Sigmoid colon (tissue), 7 donors: Measurements from ENCODE around the gene ARHGEF28. TPM values are rescaled to one million over a fixed set of nuclear protein-coding genes. Genes with fewer than 3 reads are reported as not detected.

Source experiments
- DNase-seq: peaks from one replicate; pipeline ENCODE4 v3.0.0-alpha.2; 2019
- H3K27ac ChIP-seq, 4 donors: fragments of 200-600 bp; sonication (generic); one replicate each; pipeline ENCODE4 v1.5.1; 2016 to 2019; ENCODE audit warnings: mild to moderate bottlenecking in 1 of 4
- H3K27me3 ChIP-seq, 3 donors: fragments of 200-600 bp; sonication (generic); one replicate each; pipeline ENCODE4 v1.5.1; 2019; ENCODE audit warnings: mild to moderate bottlenecking in 1 of 3
- H3K36me3 ChIP-seq, 4 donors: fragments of 200-600 bp; sonication (generic); one replicate each; pipeline ENCODE4 v1.5.1; 2016 to 2019
- H3K4me1 ChIP-seq, 4 donors: fragments of 200-600 bp; sonication (generic); one replicate each; pipeline ENCODE4 v1.5.1; 2017 to 2019
- H3K4me3 ChIP-seq, 4 donors: fragments of 200-600 bp; sonication (generic); one replicate each; pipeline ENCODE4 v1.5.1; 2017 to 2019; ENCODE audit warnings: mild to moderate bottlenecking in 2 of 4, moderate library complexity in 1 of 4
- H3K9me3 ChIP-seq, 4 donors: fragments of 200-600 bp in 3 of 4; sonication (generic) in 3 of 4; one replicate each; pipeline versions ENCODE4 v1.5.1 to v1.6.1; 2013 to 2019
- EP300 ChIP-seq, 4 donors: sonication (generic); formaldehyde crosslinking; IDR thresholded peaks; one replicate each; pipeline ENCODE4 v1.6.1; 2017; ENCODE audit warnings: antibody characterized with exemption in 4 of 4
- POLR2A ChIP-seq, 2 donors: fragments of 450-650 bp; IDR thresholded peaks; one replicate each; pipeline ENCODE4 v1.6.1; 2016; ENCODE audit warnings: antibody characterized with exemption in 2 of 2, mild to moderate bottlenecking in 2 of 2, moderate library complexity in 2 of 2
- POLR2AphosphoS5 ChIP-seq, 4 donors: sonication (generic); formaldehyde crosslinking; IDR thresholded peaks; one replicate each; pipeline ENCODE4 v1.6.1; 2017; ENCODE audit warnings: antibody characterized with exemption in 4 of 4
- WGBS, 2 donors: extraction: QIAGEN DNeasy Blood & Tissue Kit; methylation state at CpG; one replicate each; pipeline ENCODE4 v1.1.7; 2013; 5-methylcytosine and 5-hydroxymethylcytosine counted together
- intact Hi-C: fragments of 100-400 bp; cut with DNase I; formaldehyde crosslinking; loops from one replicate; pipeline ENCODE4 v1.15.1; 2023
- polyA plus RNA-seq, 3 donors: library from polyadenylated mRNA; stranded (reverse); fragments of 200-250 nt; gene quantifications; one replicate each; pipeline ENCODE4 v1.2.3, GENCODE V29; 2013
- total RNA-seq, 4 donors: library from RNA; depleted of rRNA; stranded (reverse); fragments of >200 nt; gene quantifications; one replicate each; pipeline ENCODE4 v1.1.0, GENCODE V29; 2016
- TF ChIP-seq, protein P1 (sequence below), 4 experiments: fragments of 450-650 bp in 3 of 4; fragments of 200-600 bp in 1 of 4; IDR thresholded peaks; one replicate each; pipeline ENCODE4 v1.5.1; 2016 to 2019; ENCODE audit warnings: antibody characterized with exemption in 4 of 4, mild to moderate bottlenecking in 3 of 4, moderate library complexity in 2 of 4
- donor health status: healthy with polysubstance abuse.
- donor health status: Bipolar disorder and iron deficiency.
- donor health status: healthy.

ARHGEF28 gene
- total and polyA plus RNA-seq, 7 donors, result 3.0 to 6.9 (median 3.7) TPM

DNA sequence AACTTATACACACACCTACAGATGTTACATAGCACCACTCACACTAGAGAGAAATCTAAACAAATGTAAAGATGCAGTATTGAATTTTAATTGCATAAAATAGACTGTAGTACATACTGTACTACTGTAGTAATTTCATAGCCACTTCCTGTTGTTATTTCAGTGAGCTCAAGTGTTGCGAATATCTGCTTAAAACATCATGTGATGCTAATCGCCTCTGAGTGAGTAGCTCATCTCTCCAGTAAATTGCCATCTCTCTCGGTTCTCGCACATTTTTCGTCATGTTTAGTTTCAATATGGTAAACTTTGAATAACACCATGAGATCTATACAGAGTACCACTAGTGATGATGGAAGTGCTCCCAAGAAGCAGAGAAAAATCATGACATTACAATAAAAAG, 22.0 kb upstream of the ARHGEF28 start:
- 89 to 94% methylated on average over 5 of the region's 5 CpGs for WGBS, 2 donors
- Histone ChIP-seq H3K36me3 (no peaks in the 10 kb centered on the region), H3K27me3 (no peaks in the 10 kb centered on the region), H3K27ac (no peak overlapping the region), H3K4me3 (no peak overlapping the region), H3K9me3 (peaks cover 0 to 6% (median 0%) of the 10 kb centered on the region in 4 donors), H3K4me1 (no peaks in the 10 kb centered on the region)
- intact Hi-C loops, result no loop called here
- TF ChIP-seq POLR2AphosphoS5 (IDR thresholded peaks at IDR 0.05), result no peak
- TF ChIP-seq EP300 (IDR thresholded peaks at IDR 0.05), result no peak
- no peak for TF ChIP-seq POLR2A (IDR thresholded peaks at IDR 0.05)
- TF ChIP-seq, protein P1, sequence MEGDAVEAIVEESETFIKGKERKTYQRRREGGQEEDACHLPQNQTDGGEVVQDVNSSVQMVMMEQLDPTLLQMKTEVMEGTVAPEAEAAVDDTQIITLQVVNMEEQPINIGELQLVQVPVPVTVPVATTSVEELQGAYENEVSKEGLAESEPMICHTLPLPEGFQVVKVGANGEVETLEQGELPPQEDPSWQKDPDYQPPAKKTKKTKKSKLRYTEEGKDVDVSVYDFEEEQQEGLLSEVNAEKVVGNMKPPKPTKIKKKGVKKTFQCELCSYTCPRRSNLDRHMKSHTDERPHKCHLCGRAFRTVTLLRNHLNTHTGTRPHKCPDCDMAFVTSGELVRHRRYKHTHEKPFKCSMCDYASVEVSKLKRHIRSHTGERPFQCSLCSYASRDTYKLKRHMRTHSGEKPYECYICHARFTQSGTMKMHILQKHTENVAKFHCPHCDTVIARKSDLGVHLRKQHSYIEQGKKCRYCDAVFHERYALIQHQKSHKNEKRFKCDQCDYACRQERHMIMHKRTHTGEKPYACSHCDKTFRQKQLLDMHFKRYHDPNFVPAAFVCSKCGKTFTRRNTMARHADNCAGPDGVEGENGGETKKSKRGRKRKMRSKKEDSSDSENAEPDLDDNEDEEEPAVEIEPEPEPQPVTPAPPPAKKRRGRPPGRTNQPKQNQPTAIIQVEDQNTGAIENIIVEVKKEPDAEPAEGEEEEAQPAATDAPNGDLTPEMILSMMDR (IDR thresholded peaks at IDR 0.05), result no peak
- no peak for DNase-seq

DNA sequence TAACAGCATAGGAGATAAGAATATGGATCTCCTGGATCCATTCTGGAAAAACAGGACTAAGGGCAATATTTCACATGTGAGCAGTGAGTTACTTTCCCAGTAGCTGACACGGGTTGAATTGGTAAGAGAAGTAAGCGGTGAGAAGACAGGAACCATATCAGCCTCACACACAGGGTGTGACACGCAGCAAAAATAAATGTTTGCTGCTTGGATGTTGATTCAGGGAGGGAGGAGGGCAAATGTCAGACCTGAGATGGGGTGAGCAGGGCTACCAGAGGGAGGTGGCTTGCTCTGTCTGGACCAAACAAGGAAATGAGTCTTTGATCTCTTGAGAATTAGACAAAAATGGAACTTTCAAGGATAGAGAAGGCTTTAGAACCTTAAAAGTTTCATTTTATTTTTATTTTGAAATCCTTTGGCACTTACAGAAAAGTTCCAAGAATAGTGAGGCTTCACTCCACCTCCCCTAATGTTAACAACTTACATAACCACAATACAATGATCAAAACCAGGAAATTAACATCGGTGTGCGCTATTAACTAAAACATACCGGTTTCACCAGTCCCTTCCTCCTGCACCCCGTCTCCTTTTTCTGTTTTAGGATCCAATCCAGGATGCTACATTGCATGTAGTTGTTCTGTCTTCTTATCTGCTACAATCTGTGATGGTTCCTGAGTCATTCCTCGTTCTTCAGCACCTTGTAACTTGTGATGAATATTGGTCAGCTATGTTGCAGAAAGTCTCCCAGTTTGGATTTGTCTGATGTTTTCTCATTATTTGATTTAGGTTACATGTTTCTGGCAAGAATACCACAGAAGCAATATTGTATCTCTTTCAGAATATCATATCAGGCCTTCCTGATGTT, 20.5 kb upstream of the ARHGEF28 start:
- 19 to 66% methylated on average over 8 of the region's 8 CpGs for WGBS, 2 donors
- no peak overlapping the region for H3K4me3 ChIP-seq
- H3K9me3 ChIP-seq, result peaks cover 0 to 6% (median 0%) of the 10 kb centered on the region in 4 donors
- intact Hi-C loops, result no loop called here
- H3K4me1 ChIP-seq, result no peaks in the 10 kb centered on the region
- no peaks in the 10 kb centered on the region for H3K27me3 ChIP-seq
- H3K27ac ChIP-seq, result no peak overlapping the region
- TF ChIP-seq EP300 (IDR thresholded peaks at IDR 0.05) (no peak), POLR2AphosphoS5 (IDR thresholded peaks at IDR 0.05) (no peak), POLR2A (IDR thresholded peaks at IDR 0.05) (no peak)
- TF ChIP-seq, protein P1 (IDR thresholded peaks at IDR 0.05), result no peak
- H3K36me3 ChIP-seq, result no peaks in the 10 kb centered on the region
- no peak for DNase-seq

DNA sequence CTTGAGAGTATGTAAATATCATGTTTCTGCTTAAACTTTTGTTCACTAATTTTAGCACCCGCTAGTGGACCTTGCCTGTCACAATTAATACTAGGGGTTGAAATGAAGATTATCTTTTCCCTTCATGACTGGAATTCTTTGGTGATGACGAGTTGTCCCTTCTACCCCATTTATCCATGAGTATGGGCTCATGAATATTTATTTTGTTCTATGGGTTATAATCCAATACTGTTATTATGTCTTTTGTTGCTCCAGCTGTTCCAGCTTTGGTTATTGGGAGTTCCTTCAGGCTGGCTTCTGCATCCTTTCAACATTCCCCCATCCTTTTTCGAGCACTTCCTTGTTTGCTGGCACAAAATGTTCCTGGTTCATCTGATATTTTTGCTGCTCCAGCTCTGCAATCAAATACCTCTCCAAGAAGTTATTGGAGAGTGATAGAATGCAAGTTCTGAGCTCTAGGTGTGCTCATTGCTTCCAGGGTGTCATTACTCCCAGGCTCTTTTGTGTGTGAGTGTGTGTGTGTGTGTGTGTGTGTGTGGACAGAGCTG, 19.7 kb upstream of the ARHGEF28 start:
- WGBS, 2 donors, result 46 to 57% methylated on average over 3 of the region's 3 CpGs

DNA sequence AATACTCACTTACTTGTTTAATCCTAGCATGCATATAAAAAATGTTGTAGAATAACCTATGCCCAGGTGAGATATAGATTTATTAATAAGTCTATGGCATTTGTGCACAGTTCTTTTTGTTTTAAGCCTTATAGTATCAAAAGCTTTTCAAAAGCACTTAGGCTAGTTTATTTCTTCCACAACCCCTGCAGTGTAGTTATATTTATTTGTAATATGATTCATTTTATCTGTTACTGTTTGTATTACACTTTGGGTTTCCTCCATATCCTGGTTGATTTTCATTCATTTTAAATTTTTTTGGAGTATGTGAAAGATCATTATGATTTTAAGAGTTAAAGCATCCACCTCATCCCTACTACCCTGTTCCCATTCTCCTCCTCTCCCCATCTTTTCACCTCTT, 18.8 kb upstream of the ARHGEF28 start:
- no peaks in the 10 kb centered on the region for H3K9me3 ChIP-seq
- DNase-seq, result no peak
- no peak overlapping the region for H3K27ac ChIP-seq
- intact Hi-C loops, result no loop called here
- no peak overlapping the region for H3K4me3 ChIP-seq
- no peaks in the 10 kb centered on the region for H3K27me3 ChIP-seq
- H3K4me1 ChIP-seq, result no peaks in the 10 kb centered on the region
- H3K36me3 ChIP-seq, result no peaks in the 10 kb centered on the region
- TF ChIP-seq POLR2A (IDR thresholded peaks at IDR 0.05) (no peak), EP300 (IDR thresholded peaks at IDR 0.05) (no peak), POLR2AphosphoS5 (IDR thresholded peaks at IDR 0.05) (no peak)
- TF ChIP-seq, protein P1 (IDR thresholded peaks at IDR 0.05), result no peak

More for the DNA sequence above, 19.7 kb upstream of the ARHGEF28 start:
- TF ChIP-seq EP300 (IDR thresholded peaks at IDR 0.05), result no peak
- no peak for TF ChIP-seq POLR2AphosphoS5 (IDR thresholded peaks at IDR 0.05)
- no peak for TF ChIP-seq POLR2A (IDR thresholded peaks at IDR 0.05)
- TF ChIP-seq, protein P1 (IDR thresholded peaks at IDR 0.05), result no peak
- DNase-seq, result no peak
- no peaks in the 10 kb centered on the region for H3K27me3 ChIP-seq
- H3K4me1 ChIP-seq, result no peaks in the 10 kb centered on the region
- peaks cover 0 to 6% (median 0%) of the 10 kb centered on the region in 4 donors for H3K9me3 ChIP-seq
- H3K36me3 ChIP-seq, result no peaks in the 10 kb centered on the region
- intact Hi-C loops, result no loop called here
- no peak overlapping the region for H3K4me3 ChIP-seq
- H3K27ac ChIP-seq, result no peak overlapping the region
